Nephron progenitor cell (in vitro differentiated cells): Measurements from ENCODE around the gene CYB5A.
A peak's percentile ranks its signal among the peaks of the same experiment; 100 is the strongest.

Source experiments
- DNase-seq: peaks from one replicate; pipeline ENCODE4 v3.0.0; 2021
- H3K27ac Mint-ChIP-seq: 2 replicates; pipeline ENCODE4 v1.8.0; 2021; ENCODE audit warnings: mild to moderate bottlenecking, moderate library complexity, mixed read lengths
- H3K27me3 Mint-ChIP-seq: 2 replicates; pipeline ENCODE4 v1.8.0; 2021; ENCODE audit warnings: mild to moderate bottlenecking, low read depth, mixed read lengths; ENCODE audit not compliant: poor library complexity
- H3K36me3 Mint-ChIP-seq: 2 replicates; pipeline ENCODE4 v1.8.0; 2021; ENCODE audit warnings: low read depth, mixed read lengths
- H3K4me1 Mint-ChIP-seq: 2 replicates; pipeline ENCODE4 v1.8.0; 2021; ENCODE audit warnings: mixed read lengths
- H3K4me3 Mint-ChIP-seq: 2 replicates; pipeline ENCODE4 v1.8.0; 2021; ENCODE audit warnings: mild to moderate bottlenecking, moderate library complexity, mixed read lengths
- H3K9me3 Mint-ChIP-seq: 2 replicates; pipeline ENCODE4 v1.8.0; 2021; ENCODE audit warnings: mild to moderate bottlenecking, moderate library complexity, mixed read lengths
- CTCF ChIP-seq: fragments of 200-600 bp; sonication (generic); IDR thresholded peaks from 2 replicates; pipeline ENCODE4 v1.5.0; 2021; ENCODE audit warnings: antibody characterized with exemption

Gene CYB5A

GRCh38 chr18:74251297-74252038, 40.3 kb downstream of the CYB5A start:
- H3K4me3 Mint-ChIP-seq = no peak overlapping the region
- H3K36me3 Mint-ChIP-seq = peaks cover 19% of the 10 kb centered on the region
- no peak for TF ChIP-seq CTCF
- DNase-seq = no peak
- no peaks in the 10 kb centered on the region for H3K9me3 Mint-ChIP-seq
- H3K27me3 Mint-ChIP-seq = no peaks in the 10 kb centered on the region
- peaks cover 45% of the 10 kb centered on the region for H3K4me1 Mint-ChIP-seq
- peak overlapping the region; percentile 93 for H3K27ac Mint-ChIP-seq

GRCh38 chr18:74250131-74250530, 41.6 kb downstream of the CYB5A start:
- no peak overlapping the region for H3K4me3 Mint-ChIP-seq
- peaks cover 34% of the 10 kb centered on the region for H3K4me1 Mint-ChIP-seq
- TF ChIP-seq CTCF = no peak
- H3K27me3 Mint-ChIP-seq = no peaks in the 10 kb centered on the region
- H3K9me3 Mint-ChIP-seq = no peaks in the 10 kb centered on the region
- DNase-seq = no peak
- peak overlapping the region; percentile 48 for H3K27ac Mint-ChIP-seq
- peaks cover 19% of the 10 kb centered on the region for H3K36me3 Mint-ChIP-seq

- DNase-seq = no peak
- peaks cover 19% of the 10 kb centered on the region for H3K36me3 Mint-ChIP-seq
- H3K27ac Mint-ChIP-seq = peak overlapping the region; percentile 72
- no peak overlapping the region for H3K4me3 Mint-ChIP-seq
- H3K9me3 Mint-ChIP-seq = no peaks in the 10 kb centered on the region
- H3K4me1 Mint-ChIP-seq = peaks cover 29% of the 10 kb centered on the region
- H3K27me3 Mint-ChIP-seq = no peaks in the 10 kb centered on the region
- TF ChIP-seq CTCF = no peak
Observed at GRCh38 chr18:74249181-74249968, 42.4 kb downstream of the CYB5A start.

DNA sequence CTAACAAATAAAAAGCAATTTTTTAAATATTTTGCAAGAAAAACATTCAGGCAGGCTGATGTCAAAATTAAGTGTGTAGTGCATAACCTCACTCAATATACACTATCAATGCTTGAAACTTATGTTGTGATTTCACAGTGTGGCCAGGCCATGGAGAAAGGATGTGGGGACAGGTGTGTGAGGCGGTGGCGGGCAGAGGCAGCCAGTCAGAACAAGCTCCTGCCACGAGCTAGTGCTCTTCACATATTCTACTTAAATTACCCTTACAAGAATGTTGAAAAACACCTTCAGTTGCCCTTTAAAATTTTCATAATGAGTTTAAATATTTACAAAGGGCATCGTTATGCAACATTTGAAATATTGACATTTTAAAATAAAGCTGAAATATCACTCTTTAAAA, 43.2 kb downstream of the CYB5A start:
- Mint-ChIP-seq H3K27ac (no peak overlapping the region), H3K4me3 (no peak overlapping the region)

GRCh38 chr18:74248189-74248588, 43.6 kb downstream of the CYB5A start:
- no peak for DNase-seq
- TF ChIP-seq CTCF = no peak
- peaks cover 29% of the 10 kb centered on the region for H3K4me1 Mint-ChIP-seq
- no peak overlapping the region for H3K27ac Mint-ChIP-seq
- peaks cover 16% of the 10 kb centered on the region for H3K36me3 Mint-ChIP-seq
- no peak overlapping the region for H3K4me3 Mint-ChIP-seq
- H3K27me3 Mint-ChIP-seq = peaks cover 2% of the 10 kb centered on the region
- H3K9me3 Mint-ChIP-seq = no peaks in the 10 kb centered on the region

More for the DNA sequence above, 43.2 kb downstream of the CYB5A start:
- TF ChIP-seq CTCF = no peak
- H3K4me1 Mint-ChIP-seq = peaks cover 29% of the 10 kb centered on the region
- H3K36me3 Mint-ChIP-seq = peaks cover 19% of the 10 kb centered on the region
- DNase-seq = no peak
- no peaks in the 10 kb centered on the region for H3K9me3 Mint-ChIP-seq
- H3K27me3 Mint-ChIP-seq = no peaks in the 10 kb centered on the region
